ENCODE measurements around the gene AFF3. TPM values are rescaled to one million over a fixed set of nuclear protein-coding genes. Genes with fewer than 3 reads are reported as not detected.

AFF3 gene
- total RNA-seq, 1 experiment from 2014 or later = 0.61 TPM

- no peaks in the 10 kb centered on the region for H3K4me1 ChIP-seq (ENCODE audit: control insufficient read depth in 1 of 2, insufficient read depth in 2 of 2, low read length in 2 of 2)
- no peaks in the 10 kb centered on the region for H3K36me3 ChIP-seq (ENCODE audit: control insufficient read depth in 1 of 2, insufficient read depth in 2 of 2, low read length in 2 of 2)
- TF ChIP-seq SRF (IDR thresholded peaks at IDR 0.05; ENCODE audit: low read depth) (no peak), ZBTB33 (IDR thresholded peaks at IDR 0.05; ENCODE audit: extremely low read depth, insufficient replicate concordance, low read length) (no peak), POLR2A (IDR thresholded peaks at IDR 0.05; ENCODE audit: borderline replicate concordance, extremely low read depth, insufficient read depth, insufficient read length) (no peak), CEBPB (IDR thresholded peaks at IDR 0.05; ENCODE audit: low read depth) (no peak), ZFX (IDR thresholded peaks at IDR 0.05) (no peak), ZNF274 (IDR thresholded peaks at IDR 0.05; ENCODE audit: low read depth, low read length) (no peak), FOSL1 (IDR thresholded peaks at IDR 0.05; ENCODE audit: low read depth) (no peak), RAD21 (IDR thresholded peaks at IDR 0.05; ENCODE audit: low read depth) (no peak)
- TF ChIP-seq, protein P1, sequence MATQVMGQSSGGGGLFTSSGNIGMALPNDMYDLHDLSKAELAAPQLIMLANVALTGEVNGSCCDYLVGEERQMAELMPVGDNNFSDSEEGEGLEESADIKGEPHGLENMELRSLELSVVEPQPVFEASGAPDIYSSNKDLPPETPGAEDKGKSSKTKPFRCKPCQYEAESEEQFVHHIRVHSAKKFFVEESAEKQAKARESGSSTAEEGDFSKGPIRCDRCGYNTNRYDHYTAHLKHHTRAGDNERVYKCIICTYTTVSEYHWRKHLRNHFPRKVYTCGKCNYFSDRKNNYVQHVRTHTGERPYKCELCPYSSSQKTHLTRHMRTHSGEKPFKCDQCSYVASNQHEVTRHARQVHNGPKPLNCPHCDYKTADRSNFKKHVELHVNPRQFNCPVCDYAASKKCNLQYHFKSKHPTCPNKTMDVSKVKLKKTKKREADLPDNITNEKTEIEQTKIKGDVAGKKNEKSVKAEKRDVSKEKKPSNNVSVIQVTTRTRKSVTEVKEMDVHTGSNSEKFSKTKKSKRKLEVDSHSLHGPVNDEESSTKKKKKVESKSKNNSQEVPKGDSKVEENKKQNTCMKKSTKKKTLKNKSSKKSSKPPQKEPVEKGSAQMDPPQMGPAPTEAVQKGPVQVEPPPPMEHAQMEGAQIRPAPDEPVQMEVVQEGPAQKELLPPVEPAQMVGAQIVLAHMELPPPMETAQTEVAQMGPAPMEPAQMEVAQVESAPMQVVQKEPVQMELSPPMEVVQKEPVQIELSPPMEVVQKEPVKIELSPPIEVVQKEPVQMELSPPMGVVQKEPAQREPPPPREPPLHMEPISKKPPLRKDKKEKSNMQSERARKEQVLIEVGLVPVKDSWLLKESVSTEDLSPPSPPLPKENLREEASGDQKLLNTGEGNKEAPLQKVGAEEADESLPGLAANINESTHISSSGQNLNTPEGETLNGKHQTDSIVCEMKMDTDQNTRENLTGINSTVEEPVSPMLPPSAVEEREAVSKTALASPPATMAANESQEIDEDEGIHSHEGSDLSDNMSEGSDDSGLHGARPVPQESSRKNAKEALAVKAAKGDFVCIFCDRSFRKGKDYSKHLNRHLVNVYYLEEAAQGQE (IDR thresholded peaks at IDR 0.05; ENCODE audit: low read depth) = no peak
- no peak overlapping the region for H3K4me2 ChIP-seq (ENCODE audit: low read length)
- H3K9me3 ChIP-seq (ENCODE audit: control insufficient read depth in 1 of 2, insufficient read depth in 1 of 2, low read depth in 1 of 2, low read length in 2 of 2) = peaks cover 0 to 8% of the 10 kb centered on the region in 2 experiments; a peak in 1 of 4 replicates
- ATAC-seq (no peak), DNase-seq (ENCODE audit: low read depth, low spot score) (no peak)
- no peak overlapping the region for H3K27ac ChIP-seq (ENCODE audit: low read depth, low read length)
- H3K79me2 ChIP-seq (ENCODE audit: insufficient read depth, low read length) = no peaks in the 10 kb centered on the region
- no peak overlapping the region for H2AFZ ChIP-seq (ENCODE audit: low read depth, low read length, poor library complexity, severe bottlenecking)
- POLR2A ChIA-PET = no interaction called here
- BruUV-seq (replicated peaks) = no TSS peak
- H4K20me1 ChIP-seq (ENCODE audit: insufficient read depth) = no peaks in the 10 kb centered on the region
- CTCF ChIA-PET = no interaction called here
- intact Hi-C loops (cut with micrococcal nuclease) = no loop called here
- no peak overlapping the region for H3K9ac ChIP-seq (ENCODE audit: low read length)
- no peaks in the 10 kb centered on the region for H3K9me2 ChIP-seq (ENCODE audit: insufficient read depth)
- H3K27me3 ChIP-seq (ENCODE audit: insufficient read depth, low read length) = no peaks in the 10 kb centered on the region
- RAD21 ChIA-PET (ENCODE audit: low non-redundant PET in 1 of 2, low total read pairs in 2 of 2, uncharacterized antibody in 2 of 2, unreplicated experiment in 2 of 2) = no interaction called here
- no peak overlapping the region for H3K4me3 ChIP-seq (replicated peaks in 1 of 2; ENCODE audit: low read depth in 1 of 2, low read length in 2 of 2)
These were observed 19.7 kb upstream of the AFF3 start for GRCh38 chr2:100161945-100162620.

All from HCT116 (cell line).